ENCODE results near the gene PER1. TPM values are rescaled to one million over a fixed set of nuclear protein-coding genes. Genes with fewer than 3 reads are reported as not detected.

Gene PER1
- total RNA-seq, 1 donor from 2014 or later, result 64.6 TPM

DNA sequence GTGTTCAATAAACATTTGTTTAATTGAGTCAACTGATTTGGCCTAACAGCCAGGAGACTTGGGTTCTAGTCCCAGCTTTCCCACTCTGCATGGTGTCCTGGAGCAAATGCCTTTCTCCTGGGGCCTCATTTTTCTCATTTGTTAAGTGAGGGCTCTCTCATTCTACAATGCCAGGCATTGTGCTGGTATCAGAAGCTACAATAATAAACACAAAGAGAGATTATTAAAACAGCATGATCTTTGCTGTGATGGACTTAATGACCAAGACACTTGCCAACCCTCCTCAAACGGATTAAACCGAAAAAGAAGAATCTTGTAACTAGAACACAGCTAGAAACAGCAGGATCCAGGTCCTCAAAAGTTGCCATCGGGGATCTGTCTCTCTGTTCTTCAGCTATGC lies 15.3 kb upstream of the PER1 start:
- no peak for DNase-seq
- no peaks in the 10 kb centered on the region for H3K27me3 Mint-ChIP-seq (ENCODE audit: unreplicated experiment)
- peaks cover 2% of the 10 kb centered on the region for H3K9me3 Mint-ChIP-seq (ENCODE audit: unreplicated experiment)
- no peak for TF ChIP-seq CTCF (IDR thresholded peaks at IDR 0.05; ENCODE audit: partially characterized antibody, unreplicated experiment)
- H3K4me1 Mint-ChIP-seq (ENCODE audit: low read depth, unreplicated experiment), result peaks cover 16% of the 10 kb centered on the region
- no peaks in the 10 kb centered on the region for H3K36me3 Mint-ChIP-seq (ENCODE audit: unreplicated experiment)
- H3K27ac Mint-ChIP-seq (ENCODE audit: unreplicated experiment), result no peak overlapping the region
- no peak overlapping the region for H3K4me3 Mint-ChIP-seq (ENCODE audit: unreplicated experiment)

- no peak for DNase-seq
- no peaks in the 10 kb centered on the region for H3K36me3 Mint-ChIP-seq (ENCODE audit: unreplicated experiment)
- peaks cover 16% of the 10 kb centered on the region for H3K4me1 Mint-ChIP-seq (ENCODE audit: low read depth, unreplicated experiment)
- no peaks in the 10 kb centered on the region for H3K27me3 Mint-ChIP-seq (ENCODE audit: unreplicated experiment)
- TF ChIP-seq CTCF (IDR thresholded peaks at IDR 0.05; ENCODE audit: partially characterized antibody, unreplicated experiment), result no peak
- H3K4me3 Mint-ChIP-seq (ENCODE audit: unreplicated experiment), result no peak overlapping the region
- no peak overlapping the region for H3K27ac Mint-ChIP-seq (ENCODE audit: unreplicated experiment)
- H3K9me3 Mint-ChIP-seq (ENCODE audit: unreplicated experiment), result peaks cover 5% of the 10 kb centered on the region
Observed at GRCh38 chr17:8166731-8167130, 14.5 kb upstream of the PER1 start.

DNA sequence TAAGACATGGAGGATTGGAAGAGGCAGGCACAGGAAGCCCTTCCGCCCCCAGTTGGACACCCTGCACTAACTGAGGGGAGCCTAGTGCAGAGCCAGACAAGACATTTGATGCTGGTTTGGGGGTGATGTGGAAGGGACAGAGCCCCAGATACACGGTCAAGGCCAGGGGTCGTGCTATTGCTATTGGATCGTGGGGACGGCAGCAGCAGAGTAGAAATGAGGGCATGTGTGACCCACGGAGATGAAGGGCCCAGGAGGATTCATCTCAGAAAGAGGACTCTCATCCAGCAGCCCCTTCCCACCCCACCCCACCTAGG lies 12.6 kb upstream of the PER1 start:
- DNase-seq, result no peak
- Mint-ChIP-seq H3K36me3 (ENCODE audit: unreplicated experiment) (no peaks in the 10 kb centered on the region), H3K4me3 (ENCODE audit: unreplicated experiment) (peak overlapping the region; percentile 74), H3K27me3 (ENCODE audit: unreplicated experiment) (peaks cover 6% of the 10 kb centered on the region), H3K9me3 (ENCODE audit: unreplicated experiment) (peaks cover 10% of the 10 kb centered on the region), H3K27ac (ENCODE audit: unreplicated experiment) (peak overlapping the region; percentile 92), H3K4me1 (ENCODE audit: low read depth, unreplicated experiment) (peaks cover 28% of the 10 kb centered on the region)
- TF ChIP-seq CTCF (IDR thresholded peaks at IDR 0.05; ENCODE audit: partially characterized antibody, unreplicated experiment), result no peak

- Mint-ChIP-seq H3K9me3 (ENCODE audit: unreplicated experiment) (peaks cover 10% of the 10 kb centered on the region), H3K4me1 (ENCODE audit: low read depth, unreplicated experiment) (peaks cover 28% of the 10 kb centered on the region), H3K27ac (ENCODE audit: unreplicated experiment) (peak overlapping the region; percentile 92), H3K27me3 (ENCODE audit: unreplicated experiment) (peaks cover 6% of the 10 kb centered on the region), H3K36me3 (ENCODE audit: unreplicated experiment) (no peaks in the 10 kb centered on the region), H3K4me3 (ENCODE audit: unreplicated experiment) (peak overlapping the region; percentile 89)
- TF ChIP-seq CTCF (IDR thresholded peaks at IDR 0.05; ENCODE audit: partially characterized antibody, unreplicated experiment), result no peak
- DNase-seq, result peak; percentile 47
Observed at GRCh38 chr17:8163978-8164814, 12.0 kb upstream of the PER1 start.
